Skeletal muscle satellite cell (primary cell): ENCODE data around the gene CTSW.

Source experiments
- H3K27me3 ChIP-seq: 2 replicates; pipeline ENCODE4 v1.7.0; 2013; ENCODE audit warnings: low read length; ENCODE audit not compliant: control insufficient read depth, insufficient read depth
- H3K36me3 ChIP-seq: 2 replicates; pipeline ENCODE4 v1.7.0; 2013; ENCODE audit warnings: mild to moderate bottlenecking, control low read depth, low read length; ENCODE audit not compliant: insufficient read depth
- H3K4me1 ChIP-seq: 2 replicates; pipeline ENCODE4 v1.7.0; 2013; ENCODE audit warnings: low read length; ENCODE audit not compliant: control insufficient read depth, insufficient read depth
- H3K4me2 ChIP-seq: 2 replicates; pipeline ENCODE4 v1.7.0; 2013; ENCODE audit warnings: mild to moderate bottlenecking, low read length
- H3K4me3 ChIP-seq: 2 replicates; pipeline ENCODE4 v1.7.0; 2013; ENCODE audit warnings: low read length
- H3K9ac ChIP-seq: 2 replicates; pipeline ENCODE4 v1.7.0; 2013; ENCODE audit warnings: mild to moderate bottlenecking, low read depth, low read length, moderate library complexity
- H3K9me3 ChIP-seq: replicated peaks from 2 replicates; pipeline ENCODE4 v1.7.0; 2013; ENCODE audit warnings: mild to moderate bottlenecking, control low read depth, low read length

The CTSW gene

GRCh38 chr11:65931773-65932557 lies 52.3 kb downstream of the CTSW start:
- Histone ChIP-seq H3K9ac (no peak overlapping the region), H3K4me1 (no peaks in the 10 kb centered on the region), H3K27me3 (no peaks in the 10 kb centered on the region), H3K9me3 (no peaks in the 10 kb centered on the region), H3K4me2 (no peak overlapping the region), H3K36me3 (peaks cover 2% of the 10 kb centered on the region), H3K4me3 (no peak overlapping the region)

DNA sequence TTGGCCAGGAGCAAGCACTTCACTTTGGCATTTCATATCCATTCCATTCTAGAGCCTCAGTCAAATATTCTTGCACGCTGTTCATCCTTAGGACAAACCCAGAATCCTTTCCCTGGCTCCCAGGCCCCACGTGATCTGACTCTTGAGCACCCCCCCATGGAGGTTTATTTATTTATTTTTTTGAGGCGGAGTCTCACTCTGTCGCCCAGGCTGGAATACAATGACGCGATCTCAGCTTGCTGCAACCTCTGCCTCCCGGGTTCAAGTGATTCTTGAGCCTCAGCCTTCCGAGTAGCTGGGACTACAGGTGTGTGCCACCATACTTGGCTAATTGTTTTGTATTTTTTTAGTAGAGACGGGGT lies 52.9 kb downstream of the CTSW start:
- no peak overlapping the region for H3K4me2 ChIP-seq
- H3K27me3 ChIP-seq = no peaks in the 10 kb centered on the region
- no peak overlapping the region for H3K9ac ChIP-seq
- no peaks in the 10 kb centered on the region for H3K9me3 ChIP-seq
- no peaks in the 10 kb centered on the region for H3K4me1 ChIP-seq
- no peaks in the 10 kb centered on the region for H3K36me3 ChIP-seq
- no peak overlapping the region for H3K4me3 ChIP-seq
